ENCODE data around the gene SLC44A1.

The SLC44A1 gene

GRCh38 chr9:105307591-105308130 is 63.2 kb downstream of the SLC44A1 start:
- peak; percentile 40 for DNase-seq

GRCh38 chr9:105308461-105309341 is 64.2 kb downstream of the SLC44A1 start:
- DNase-seq = peak; percentile 4

- peak; percentile 50 for DNase-seq
Measured at GRCh38 chr9:105309531-105309931, 65.1 kb downstream of the SLC44A1 start.

GRCh38 chr9:105311306-105311705 is 66.9 kb downstream of the SLC44A1 start:
- no peak for DNase-seq

- DNase-seq = no peak
Measured at GRCh38 chr9:105313238-105313637, 68.8 kb downstream of the SLC44A1 start.

- no peak for DNase-seq
Measured at GRCh38 chr9:105316703-105317102, 72.3 kb downstream of the SLC44A1 start.

- DNase-seq = no peak
Measured at GRCh38 chr9:105318729-105319191, 74.3 kb downstream of the SLC44A1 start.

GRCh38 chr9:105319202-105319813 is 74.9 kb downstream of the SLC44A1 start:
- no peak for DNase-seq

GRCh38 chr9:105320568-105320967 is 76.1 kb downstream of the SLC44A1 start:
- no peak for DNase-seq

- DNase-seq = no peak
Measured at GRCh38 chr9:105328296-105328695, 83.8 kb downstream of the SLC44A1 start.

- no peak for DNase-seq
Measured at GRCh38 chr9:105328872-105329718, 84.6 kb downstream of the SLC44A1 start.

GRCh38 chr9:105329719-105330062 is 85.2 kb downstream of the SLC44A1 start:
- no peak for DNase-seq

GRCh38 chr9:105330201-105330600 is 85.8 kb downstream of the SLC44A1 start:
- no peak for DNase-seq

- DNase-seq = peak; percentile 70
Measured at GRCh38 chr9:105330755-105331154, 86.3 kb downstream of the SLC44A1 start.

GRCh38 chr9:105331160-105331559 is 86.7 kb downstream of the SLC44A1 start:
- DNase-seq = no peak

GRCh38 chr9:105331755-105332154 is 87.3 kb downstream of the SLC44A1 start:
- DNase-seq = no peak

GRCh38 chr9:105332471-105332870 is 88.0 kb downstream of the SLC44A1 start:
- DNase-seq = no peak

GRCh38 chr9:105333076-105333475 is 88.6 kb downstream of the SLC44A1 start:
- no peak for DNase-seq

- no peak for DNase-seq
Measured at GRCh38 chr9:105333811-105334210, 89.4 kb downstream of the SLC44A1 start.

GRCh38 chr9:105338308-105338707 is 93.9 kb downstream of the SLC44A1 start:
- no peak for DNase-seq

- no peak for DNase-seq
Measured at GRCh38 chr9:105339849-105340248, 95.4 kb downstream of the SLC44A1 start.

GRCh38 chr9:105341434-105342146 is 97.1 kb downstream of the SLC44A1 start:
- DNase-seq = no peak

GRCh38 chr9:105342147-105342505 is 97.7 kb downstream of the SLC44A1 start:
- DNase-seq = no peak

Data from NCI-H526 treated with DMSO at 0.1 percent for 48 hours (cell line).